GM19455 (cell line): ENCODE measurements around the gene SNN.

ENCODE experiments used
- ATAC-seq: cut with Tn5 transposase; IDR thresholded peaks from one replicate; pipeline ENCODE4 v1.9.1; 2021; ENCODE audit not compliant: unreplicated experiment

The SNN gene

DNA sequence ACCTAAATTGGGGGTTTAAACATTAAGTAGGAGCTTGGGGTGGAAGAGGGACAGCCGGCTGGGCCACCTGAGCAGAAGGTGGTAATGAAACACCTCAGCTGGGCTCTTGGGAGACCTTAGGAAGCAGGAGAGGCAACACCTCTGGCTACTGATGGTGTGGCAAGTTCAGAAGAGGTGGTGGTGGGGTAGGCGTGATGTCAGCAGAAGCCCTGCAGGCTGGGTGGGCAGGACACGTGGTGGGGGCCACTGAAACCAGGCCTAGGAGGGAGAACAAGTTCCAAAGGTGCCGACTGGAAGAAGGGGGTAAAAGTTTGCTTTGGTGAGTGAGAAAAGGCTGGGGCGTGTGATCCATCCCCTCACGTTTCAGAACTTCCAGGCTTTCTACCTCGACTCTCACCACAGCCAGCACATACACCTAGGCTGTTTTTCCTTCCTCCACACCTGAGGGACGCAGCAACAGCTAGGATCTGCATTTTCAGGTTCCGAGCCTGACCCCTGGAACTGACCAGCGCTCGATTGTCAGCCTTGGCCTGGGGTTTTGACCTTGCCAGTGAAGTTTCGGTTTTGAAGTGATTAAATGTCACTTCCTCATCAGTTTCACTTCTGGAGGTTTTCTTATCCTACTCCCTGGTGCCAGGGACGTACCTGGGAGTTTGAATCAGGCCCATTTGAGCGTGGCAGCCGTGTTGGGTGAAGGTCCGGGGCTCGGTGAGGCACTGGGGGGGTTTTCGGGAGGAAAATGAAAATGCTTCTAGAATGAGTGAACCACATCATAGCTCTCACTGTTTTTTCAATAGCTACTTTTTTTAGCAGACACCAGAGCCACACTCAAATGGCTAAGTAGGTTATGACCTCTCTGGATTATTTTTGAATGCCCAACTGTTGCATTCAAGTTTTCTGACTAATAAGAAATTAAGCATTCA lies 10.0 kb downstream of the SNN start:
- no peak for ATAC-seq

DNA sequence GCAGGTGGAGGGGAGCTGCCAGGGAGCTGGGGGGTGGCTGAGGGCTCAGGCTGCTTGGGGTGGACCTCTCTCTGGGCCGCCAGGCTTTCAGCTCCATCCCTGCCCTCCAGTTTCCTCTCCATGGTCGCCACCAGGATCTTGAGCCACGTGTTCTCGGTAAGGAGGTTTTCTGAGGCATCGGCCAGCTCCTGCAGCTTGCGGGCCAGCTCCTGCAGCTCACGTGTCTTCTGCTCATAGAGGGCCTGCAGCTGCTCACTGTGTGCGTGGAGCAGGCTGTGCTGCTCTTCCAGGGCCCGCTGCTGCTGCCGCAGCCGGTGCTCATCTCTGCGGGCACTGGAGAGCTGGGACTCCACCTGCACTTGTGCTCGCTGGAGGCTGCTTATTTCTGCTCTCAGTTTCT lies 11.0 kb downstream of the SNN start:
- ATAC-seq, result no peak

DNA sequence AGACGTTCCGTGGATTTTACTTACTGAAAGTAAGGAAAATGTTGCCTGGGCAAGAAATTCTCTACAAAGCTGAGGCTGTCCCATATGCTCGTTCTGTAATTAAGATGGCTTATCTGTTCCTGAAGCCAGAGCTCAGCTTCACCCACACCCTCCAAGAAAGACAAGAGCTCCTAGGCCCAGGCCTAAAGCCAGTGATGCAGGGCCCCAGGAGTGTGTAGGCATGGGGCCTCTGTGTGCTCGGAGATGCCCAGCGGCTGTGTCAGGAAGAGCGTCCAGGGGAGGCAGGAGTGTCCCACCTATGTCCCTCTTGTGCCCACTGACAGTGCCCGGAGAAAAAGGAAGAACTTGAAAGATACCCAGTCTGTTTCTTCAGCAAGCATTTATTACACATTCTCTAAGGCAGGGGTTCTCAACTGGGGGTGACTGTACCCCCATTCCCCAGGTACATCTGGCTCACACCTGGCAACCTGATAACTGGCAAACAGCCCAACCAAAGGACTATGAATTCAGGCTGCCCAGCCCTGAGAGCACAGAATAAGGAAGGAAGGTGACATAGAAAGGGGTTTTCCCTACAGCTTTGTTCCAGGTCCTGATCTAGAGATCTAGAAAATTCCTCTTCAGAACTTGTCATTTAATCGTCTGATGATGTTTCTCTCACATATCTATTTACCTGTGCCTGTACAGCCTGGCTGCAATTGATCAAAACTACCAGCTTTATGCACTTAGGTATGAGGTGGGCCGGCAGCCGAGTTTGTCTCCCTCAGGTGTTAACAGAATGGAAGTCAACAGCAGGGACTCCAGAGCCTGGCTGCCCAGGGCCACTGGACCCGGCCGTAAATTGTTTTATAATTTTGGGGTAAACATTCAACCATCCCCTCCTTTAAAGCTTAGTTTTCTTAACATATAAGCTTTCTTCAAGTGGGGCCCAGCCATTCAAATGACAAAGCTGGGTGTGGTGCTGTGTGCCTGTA lies 12.0 kb downstream of the SNN start:
- no peak for ATAC-seq

DNA sequence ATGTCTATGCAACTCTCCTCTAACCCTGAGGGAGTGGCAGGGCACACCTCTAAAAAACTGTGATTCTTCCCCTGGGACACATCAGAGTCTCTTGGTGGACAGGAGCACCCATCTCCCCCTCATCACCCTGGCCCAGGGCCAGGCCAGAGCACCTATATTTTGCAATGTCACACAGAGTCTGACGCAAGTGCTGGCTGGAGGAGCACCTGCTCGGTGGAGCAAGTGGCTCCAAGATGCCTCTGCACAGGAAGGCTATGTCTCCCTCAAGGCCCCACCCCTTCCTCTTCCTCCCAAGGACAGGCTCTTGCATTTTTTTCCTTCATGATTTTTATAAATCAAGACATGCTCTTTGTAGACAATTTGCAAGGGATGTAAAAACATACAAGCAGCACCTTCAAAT lies 13.3 kb downstream of the SNN start:
- ATAC-seq, result no peak

DNA sequence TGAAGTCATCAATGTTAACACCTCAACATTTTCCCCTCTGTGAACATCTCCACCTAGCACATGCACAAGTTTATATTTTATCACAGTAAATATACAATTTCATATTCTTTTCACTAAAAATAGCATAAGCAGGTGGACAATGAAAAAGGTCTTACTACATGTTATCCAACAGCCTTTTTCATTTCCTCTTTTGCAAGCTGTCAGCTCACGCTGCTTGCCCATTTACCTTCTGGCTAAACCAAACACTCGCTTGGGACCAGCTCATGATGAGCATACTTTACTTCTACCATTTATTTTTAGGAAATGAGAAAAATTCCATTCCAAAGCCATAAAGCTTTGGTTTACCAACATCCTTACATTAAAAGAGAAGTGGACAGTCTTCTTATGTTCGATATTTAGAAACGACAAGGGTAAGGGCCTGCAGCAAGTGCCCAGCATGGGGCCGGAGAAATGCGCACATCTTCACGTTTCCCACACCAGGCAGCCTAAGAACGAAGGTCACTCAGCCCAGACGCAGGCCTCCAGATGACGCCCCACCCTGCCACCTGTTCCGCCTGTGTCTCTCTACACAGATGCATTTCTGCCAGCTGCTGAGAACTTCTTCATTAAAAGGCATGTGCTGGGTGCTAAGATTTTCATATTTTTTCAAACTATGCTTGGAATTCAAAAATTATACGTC lies 13.9 kb downstream of the SNN start:
- ATAC-seq, result no peak

DNA sequence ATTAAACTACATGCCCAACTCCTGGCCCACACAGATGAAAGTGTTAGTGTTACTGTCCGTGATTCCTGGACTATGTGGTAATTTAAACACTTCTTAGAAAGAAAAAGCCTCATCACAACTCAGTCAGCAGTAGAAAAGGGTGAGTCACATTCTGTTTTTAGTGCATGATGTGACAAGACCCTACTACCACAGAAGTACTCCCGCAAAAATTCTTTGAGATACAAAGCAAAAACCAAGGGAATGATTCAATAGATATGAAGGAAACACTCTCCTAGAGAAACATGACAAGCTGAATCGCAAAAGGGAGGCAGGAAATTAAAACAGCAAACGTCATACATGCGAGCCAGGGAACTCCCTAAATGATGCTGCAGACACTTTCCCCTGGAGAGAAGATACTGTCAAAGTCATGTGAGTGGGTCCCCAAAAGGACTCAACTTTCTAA lies 14.4 kb downstream of the SNN start:
- ATAC-seq, result no peak

DNA sequence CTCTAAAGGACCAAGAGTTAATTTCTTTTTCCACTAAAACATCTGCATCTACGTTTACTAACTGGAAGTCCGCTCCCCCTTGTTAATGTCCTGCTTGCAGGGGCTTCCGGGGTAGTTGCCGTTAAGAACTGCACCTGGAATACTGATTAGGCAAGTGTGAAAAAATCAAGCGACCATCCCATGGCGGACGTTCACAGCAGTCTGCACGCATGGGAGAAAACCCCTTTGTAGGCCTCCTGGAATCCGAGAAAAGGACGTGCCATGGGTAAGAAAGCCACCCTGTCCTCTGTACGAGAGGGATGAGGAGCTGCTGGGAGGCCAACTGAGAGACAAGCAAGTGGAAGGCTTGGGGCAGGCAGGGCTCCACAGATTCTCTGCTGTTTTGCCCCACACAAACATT lies 14.9 kb downstream of the SNN start:
- ATAC-seq, result no peak

DNA sequence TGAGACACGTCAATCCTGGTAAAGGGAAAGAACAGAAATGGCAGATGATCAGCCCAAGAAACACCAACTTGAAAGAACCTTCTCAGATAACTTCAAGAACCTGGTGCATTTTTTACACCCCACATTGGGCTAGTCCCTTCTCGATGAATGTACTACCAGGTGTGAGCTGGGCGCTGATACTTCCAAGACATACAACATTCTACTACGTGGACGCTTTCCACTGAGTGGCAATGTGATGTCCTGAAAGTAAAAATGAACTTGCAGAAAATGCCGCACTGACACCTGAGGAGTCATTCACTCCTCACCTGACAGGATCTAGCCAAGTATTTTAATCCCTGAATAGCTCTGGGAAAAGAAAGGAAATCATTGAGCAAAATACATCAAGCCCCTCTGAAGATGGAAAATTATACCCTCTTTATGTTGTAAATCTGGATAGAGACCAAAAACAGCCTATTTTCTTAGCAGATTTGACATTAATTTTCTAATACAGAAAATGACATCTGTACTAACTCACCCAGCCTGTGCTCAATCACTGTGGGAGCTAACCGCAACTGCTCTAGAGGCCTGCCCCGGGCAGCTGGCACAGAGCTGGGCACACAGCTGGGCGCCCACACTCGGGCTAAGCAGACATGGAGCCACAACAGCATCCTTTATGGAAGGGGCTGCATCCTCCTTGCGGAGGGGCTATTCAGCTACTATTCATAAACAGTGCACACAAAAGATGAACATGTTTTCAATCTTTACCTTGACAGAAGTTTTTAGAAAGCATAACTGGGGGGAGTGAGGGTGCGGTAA lies 16.2 kb downstream of the SNN start:
- ATAC-seq, result no peak

DNA sequence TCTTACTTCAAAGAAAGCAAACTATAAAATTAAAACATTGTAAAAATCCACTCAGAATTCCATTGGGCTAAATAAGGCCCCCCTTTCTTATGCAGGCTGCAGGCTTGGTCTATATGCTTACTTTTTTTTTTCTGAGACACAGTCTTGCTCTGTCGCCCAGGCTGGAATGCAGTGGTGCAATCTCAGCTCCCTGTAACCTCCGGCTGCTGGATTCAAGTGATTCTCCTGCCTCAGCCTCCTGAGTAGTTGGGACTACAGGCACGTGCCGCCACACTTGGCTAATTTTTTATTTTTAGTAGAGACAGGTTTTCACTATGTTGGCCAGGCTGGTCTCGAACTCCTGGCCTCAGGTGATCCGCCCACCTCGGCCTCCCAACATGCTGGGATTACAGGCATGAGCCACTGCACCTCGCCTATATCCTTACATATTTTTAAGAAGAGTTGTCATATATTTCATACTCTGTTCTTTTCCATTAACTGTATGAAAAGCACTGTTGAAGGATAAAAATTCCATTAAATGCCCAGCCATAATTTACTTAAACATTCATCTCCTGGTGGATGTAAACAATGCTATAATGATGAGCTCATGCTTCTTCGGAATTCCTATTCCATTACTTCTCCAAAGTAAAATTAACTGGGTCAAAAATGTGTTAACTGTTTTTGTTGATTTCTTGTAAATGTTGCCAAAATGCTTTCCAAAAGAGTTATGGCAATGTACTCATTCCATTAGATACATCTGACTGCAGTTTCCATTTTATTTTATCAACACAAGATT lies 17.8 kb downstream of the SNN start:
- no peak for ATAC-seq

DNA sequence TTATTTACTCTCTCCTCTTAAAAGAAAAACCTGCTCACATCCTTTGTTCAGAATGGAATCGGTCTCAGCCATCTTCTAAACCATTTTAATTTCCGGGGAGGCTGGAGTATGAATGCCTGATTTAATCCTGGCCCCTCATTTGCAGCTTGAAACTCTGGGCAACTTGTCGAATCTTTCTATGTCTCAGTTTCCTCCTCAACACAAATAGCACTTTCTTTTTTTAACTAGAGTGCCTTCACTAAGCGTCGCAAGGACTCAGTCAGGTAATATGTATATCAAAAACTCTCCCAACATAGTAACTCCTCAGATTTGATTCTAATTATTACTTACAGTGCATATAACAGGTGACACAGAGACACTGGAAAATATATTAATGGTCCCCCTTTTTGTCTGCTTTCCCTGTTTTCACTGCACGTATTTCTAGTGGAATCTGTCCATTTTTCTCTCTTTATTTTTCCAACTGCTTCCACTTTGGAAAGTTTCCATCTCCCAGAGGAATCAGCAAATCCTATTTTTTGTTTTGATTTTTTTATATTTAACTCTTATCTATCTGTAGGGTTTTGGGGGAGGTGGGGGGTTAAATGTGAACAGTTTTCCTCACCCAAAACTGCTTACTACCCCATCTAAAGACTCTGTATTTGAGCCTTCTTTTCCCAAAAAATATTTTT lies 18.6 kb downstream of the SNN start:
- no peak for ATAC-seq

DNA sequence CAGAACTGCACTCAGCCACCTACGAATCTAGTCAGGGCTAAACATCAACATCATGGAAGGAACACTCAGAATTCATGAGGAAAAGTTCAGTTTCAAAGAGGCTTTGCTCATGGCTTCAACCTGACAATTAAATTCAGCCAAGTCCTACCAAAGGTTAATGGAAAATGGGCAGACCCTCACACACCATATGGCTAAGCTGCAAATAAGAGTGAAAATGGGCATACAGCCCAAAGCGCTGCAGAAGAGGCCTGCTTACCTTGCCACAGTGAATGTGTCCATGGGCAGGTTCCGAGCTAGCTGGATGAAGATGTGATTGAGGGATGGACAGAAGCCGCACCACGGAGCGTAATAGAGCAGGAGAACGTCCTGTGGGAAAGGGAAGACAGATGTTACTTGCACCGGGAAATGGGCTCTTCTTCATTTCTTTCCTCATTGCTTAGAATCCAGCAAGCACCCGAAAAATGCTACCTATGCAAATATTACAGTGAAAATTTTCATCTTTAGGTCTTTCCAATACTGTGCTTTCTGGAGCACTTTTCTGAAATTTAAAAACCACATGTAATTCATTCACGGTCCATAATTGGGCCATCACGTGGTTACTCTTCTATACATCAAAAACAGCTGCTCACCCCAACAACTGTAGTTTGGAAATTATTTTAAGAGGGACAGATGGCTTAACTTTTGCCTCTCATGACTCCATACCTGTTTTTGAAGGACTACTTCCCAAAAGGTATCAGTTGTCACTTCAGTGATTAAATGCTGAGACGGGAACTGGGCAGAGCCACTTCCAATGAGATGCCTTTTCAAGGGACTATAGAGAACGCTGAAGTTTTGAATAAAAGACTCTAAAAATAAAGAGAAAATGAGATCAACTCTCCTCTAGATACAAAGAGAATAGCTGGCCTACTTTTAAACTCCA lies 19.6 kb downstream of the SNN start:
- ATAC-seq, result no peak

DNA sequence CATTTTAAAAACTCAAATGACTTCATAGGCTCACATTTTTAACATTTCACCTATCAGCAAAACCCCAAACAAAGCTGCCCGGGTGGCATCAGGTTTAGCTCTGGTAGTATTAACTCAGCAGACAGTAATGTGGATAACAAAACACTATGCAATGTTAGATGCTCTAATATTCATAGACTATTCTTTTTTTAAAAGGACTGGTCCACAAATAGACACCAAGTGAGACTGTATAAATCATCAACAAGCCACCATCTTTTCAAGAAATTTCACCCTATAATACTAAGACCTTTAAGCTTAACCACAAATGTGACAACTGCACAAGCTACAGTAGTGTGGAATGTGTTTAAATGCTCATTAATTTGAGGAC lies 20.2 kb downstream of the SNN start:
- no peak for ATAC-seq

DNA sequence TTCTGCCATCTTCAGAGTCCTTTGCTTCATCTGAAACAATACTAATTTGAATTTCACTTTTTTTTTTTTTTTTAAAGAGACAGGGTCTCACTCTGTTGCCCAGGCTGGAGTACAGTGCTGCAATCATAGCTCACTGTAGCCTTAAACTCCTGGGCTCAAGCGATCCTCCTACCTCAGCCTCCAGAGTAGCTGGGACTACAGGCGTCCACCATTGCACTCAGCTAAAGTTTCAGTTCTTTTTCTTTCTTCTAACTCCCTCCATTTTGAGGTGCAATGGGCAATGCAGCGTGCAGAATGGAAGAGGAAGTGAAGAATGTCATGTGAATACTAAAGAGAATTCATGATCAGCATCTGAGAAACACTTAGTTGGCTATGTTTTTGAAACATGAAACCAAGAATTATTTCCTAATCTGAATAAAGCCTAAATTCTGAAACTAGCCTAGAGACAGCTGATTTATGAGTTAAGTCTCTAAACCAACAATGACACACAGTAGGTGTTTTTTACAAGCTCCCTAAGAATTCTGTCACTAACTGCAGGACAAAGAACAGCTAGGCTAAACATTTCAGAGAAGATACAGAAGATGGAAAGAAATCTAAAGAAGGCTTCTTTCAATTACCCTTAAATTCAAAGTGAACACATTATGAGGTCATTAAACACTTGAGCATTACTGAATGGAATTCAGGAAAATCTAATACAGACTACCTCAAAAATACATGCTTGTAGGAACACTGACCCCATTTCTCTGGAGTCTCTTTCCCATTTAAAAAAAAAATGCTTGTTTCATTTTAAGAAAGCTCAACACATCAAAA lies 21.0 kb downstream of the SNN start:
- peak; percentile 78 for ATAC-seq

DNA sequence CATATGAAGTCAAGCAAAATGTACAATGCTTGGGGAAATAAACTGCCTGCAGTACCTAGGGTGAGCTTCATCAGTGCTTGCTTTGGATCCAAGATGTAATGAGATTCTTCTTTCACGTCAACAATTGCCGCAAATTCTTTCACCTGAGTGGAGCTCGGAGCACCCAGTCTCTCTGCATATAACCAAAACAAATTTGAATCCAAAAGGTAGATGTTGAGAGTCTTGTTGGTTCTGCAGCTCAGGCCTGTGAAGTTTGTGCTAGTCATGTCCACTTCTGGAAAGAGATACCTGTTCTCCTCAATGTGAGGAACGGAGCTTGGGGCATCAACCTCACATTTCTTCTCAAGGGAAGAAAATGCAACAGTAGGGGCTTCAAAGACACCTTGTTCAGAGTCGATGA lies 23.0 kb downstream of the SNN start:
- no peak for ATAC-seq

DNA sequence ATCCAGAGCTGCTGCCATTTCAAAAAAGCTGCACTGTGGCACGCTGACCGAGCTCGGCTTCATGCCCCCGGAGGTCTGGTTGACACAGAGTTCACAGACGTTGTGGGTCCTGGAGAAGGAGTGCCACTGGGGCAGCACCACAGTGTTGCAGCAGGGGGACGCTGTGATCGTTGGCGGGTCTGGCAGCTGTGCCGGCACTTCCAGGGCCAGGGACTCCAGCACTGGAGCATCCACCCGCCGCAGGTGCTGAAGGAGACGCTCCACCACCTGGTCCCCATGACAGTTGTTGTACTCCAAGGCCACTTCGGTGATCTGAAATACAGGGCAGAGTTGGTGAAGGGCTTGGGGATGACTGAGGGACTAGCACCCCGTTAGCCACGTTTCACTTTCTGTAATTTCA lies 23.5 kb downstream of the SNN start:
- no peak for ATAC-seq

DNA sequence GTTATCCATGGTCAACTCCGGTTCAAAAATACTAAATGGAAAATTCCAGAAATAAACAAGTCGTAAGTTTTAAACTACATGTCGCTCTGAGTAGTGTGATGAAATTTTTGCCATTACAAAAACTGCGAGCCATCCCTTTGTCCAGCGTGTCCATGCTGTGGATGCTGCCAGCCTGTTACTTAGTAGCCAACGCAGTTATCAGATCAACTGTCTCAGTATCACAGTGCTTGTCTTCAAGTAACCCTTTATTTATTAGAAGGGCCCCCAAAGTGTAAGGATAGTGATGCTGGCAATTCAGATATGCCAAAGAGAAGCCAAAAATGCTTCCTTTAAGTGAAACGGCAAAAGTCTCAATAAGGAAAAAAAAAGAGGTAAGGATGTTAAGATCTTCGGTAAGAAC lies 23.9 kb downstream of the SNN start:
- ATAC-seq, result no peak

DNA sequence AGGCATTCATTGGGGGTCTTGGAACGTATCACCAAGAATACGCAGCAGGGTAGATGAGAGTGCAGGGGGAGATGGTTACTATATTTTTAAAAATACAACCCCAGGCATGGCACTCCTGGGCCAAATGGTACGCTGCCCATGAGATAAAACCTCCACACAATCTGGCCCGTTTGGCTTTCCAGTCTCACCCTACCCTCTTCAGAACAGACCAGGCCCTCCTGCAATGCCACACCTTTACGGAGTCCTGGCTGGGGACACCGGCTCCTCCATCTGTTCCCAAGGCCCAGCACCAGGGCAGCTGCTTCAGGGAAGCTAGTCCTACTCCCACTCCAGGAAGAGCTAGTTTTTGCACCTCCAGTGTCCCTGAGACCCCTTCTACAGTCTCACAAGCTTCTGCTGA lies 24.4 kb downstream of the SNN start:
- no peak for ATAC-seq
